SHP77 (cell line): ENCODE measurements around the gene ARHGAP40.
A peak's percentile ranks its signal among the peaks of the same experiment; 100 is the strongest.

Experiments used
- DNase-seq, 2 experiments: peaks; one replicate each; lab custom pipeline; 2025; lab: John Stamatoyannopoulos, UW

The ARHGAP40 gene

GRCh38 chr20:38650010-38650409 lies 48.4 kb downstream of the ARHGAP40 start:
- no peak for DNase-seq

GRCh38 chr20:38651154-38651553 lies 49.5 kb downstream of the ARHGAP40 start:
- no peak for DNase-seq

- no peak for DNase-seq
These were observed 50.0 kb downstream of the ARHGAP40 start for GRCh38 chr20:38651562-38651961.

- DNase-seq, result no peak
These were observed 51.4 kb downstream of the ARHGAP40 start for GRCh38 chr20:38652995-38653394.

GRCh38 chr20:38657390-38657789 lies 55.8 kb downstream of the ARHGAP40 start:
- no peak for DNase-seq

- DNase-seq, result peak in 1 of 2 experiments; percentile 19
These were observed 57.4 kb downstream of the ARHGAP40 start for GRCh38 chr20:38658879-38659596.

- no peak for DNase-seq
These were observed 57.9 kb downstream of the ARHGAP40 start for GRCh38 chr20:38659597-38659880.

- no peak for DNase-seq
These were observed 58.8 kb downstream of the ARHGAP40 start for GRCh38 chr20:38660429-38660828.

GRCh38 chr20:38663660-38664059 lies 62.1 kb downstream of the ARHGAP40 start:
- DNase-seq, result no peak

GRCh38 chr20:38664284-38664683 lies 62.7 kb downstream of the ARHGAP40 start:
- no peak for DNase-seq

GRCh38 chr20:38665094-38665493 lies 63.5 kb downstream of the ARHGAP40 start:
- DNase-seq, result no peak

- no peak for DNase-seq
These were observed 64.1 kb downstream of the ARHGAP40 start for GRCh38 chr20:38665506-38666285.

- DNase-seq, result no peak
These were observed 65.9 kb downstream of the ARHGAP40 start for GRCh38 chr20:38667417-38667956.

GRCh38 chr20:38669688-38670087 lies 68.1 kb downstream of the ARHGAP40 start:
- no peak for DNase-seq

- DNase-seq, result no peak
These were observed 69.2 kb downstream of the ARHGAP40 start for GRCh38 chr20:38670786-38671185.

- no peak for DNase-seq
These were observed 69.6 kb downstream of the ARHGAP40 start for GRCh38 chr20:38671186-38671585.

GRCh38 chr20:38671701-38672292 lies 70.2 kb downstream of the ARHGAP40 start:
- DNase-seq, result no peak

GRCh38 chr20:38672504-38672903 lies 70.9 kb downstream of the ARHGAP40 start:
- DNase-seq, result no peak

GRCh38 chr20:38673261-38673660 lies 71.7 kb downstream of the ARHGAP40 start:
- DNase-seq, result no peak

- DNase-seq, result no peak
These were observed 72.1 kb downstream of the ARHGAP40 start for GRCh38 chr20:38673725-38674091.

- no peak for DNase-seq
These were observed 72.6 kb downstream of the ARHGAP40 start for GRCh38 chr20:38674092-38674764.

- DNase-seq, result no peak
These were observed 73.1 kb downstream of the ARHGAP40 start for GRCh38 chr20:38674765-38675133.

GRCh38 chr20:38676576-38676975 lies 75.0 kb downstream of the ARHGAP40 start:
- DNase-seq, result no peak
